OCI-LY7 (cell line): ENCODE data around the gene CDKN1A. TPM values are rescaled to one million over a fixed set of nuclear protein-coding genes. Genes with fewer than 3 reads are reported as not detected.

Source experiments
- BruUV-seq: library from RNA; stranded (reverse); fragments of 400-500 nt; replicated peaks from 2 replicates; lab custom pipeline; 2021; lab: Mats Ljungman, UMichigan
- CTCF ChIA-PET: fragments of 300-600 bp; sonication (Branson Sonifier 250); formaldehyde crosslinking; loops from one replicate; lab custom pipeline; 2022; ENCODE audit warnings: antibody characterized with exemption; ENCODE audit not compliant: unreplicated experiment; lab: Charles Lee
- POLR2A ChIA-PET: fragments of 300-600 bp; sonication (Branson Sonifier 250); formaldehyde crosslinking; loops from one replicate; lab custom pipeline; 2022; ENCODE audit warnings: antibody characterized with exemption; lab: Charles Lee
- DNase-seq: peaks from one replicate; pipeline ENCODE4 v3.0.0-alpha.2; 2015; ENCODE audit warnings: low spot score
- H2AFZ ChIP-seq: fragments of 200-600 bp; sonication (generic), shearing (Covaris generic); 2 replicates; pipeline ENCODE4 v1.6.1; 2014; ENCODE audit warnings: mild to moderate bottlenecking, antibody characterized with exemption, low read length, moderate library complexity
- H3K27ac ChIP-seq: fragments of 200-600 bp; sonication (generic); 2 replicates; pipeline ENCODE4 v1.5.1; 2014; ENCODE audit warnings: mixed run types, low read depth, mild to moderate bottlenecking, moderate library complexity, low read length, inconsistent platforms; ENCODE audit not compliant: poor library complexity, severe bottlenecking
- H3K36me3 ChIP-seq: fragments of 200-600 bp; sonication (generic); 2 replicates; pipeline ENCODE4 v1.6.1; 2014; ENCODE audit warnings: mild to moderate bottlenecking, antibody characterized with exemption, low read length, moderate library complexity, mixed read lengths; ENCODE audit not compliant: insufficient read depth
- H3K4me1 ChIP-seq: fragments of 200-600 bp; sonication (generic); 2 replicates; pipeline ENCODE4 v1.5.1; 2014; ENCODE audit warnings: mild to moderate bottlenecking, low read length; ENCODE audit not compliant: insufficient read depth, poor library complexity, severe bottlenecking
- H3K4me2 ChIP-seq: fragments of 200-600 bp; sonication (generic); 2 replicates; pipeline ENCODE4 v1.6.1; 2014; ENCODE audit warnings: mild to moderate bottlenecking, low read length
- H3K4me3 ChIP-seq: fragments of 200-600 bp; sonication (generic); 2 replicates; pipeline ENCODE4 v1.5.1; 2014; ENCODE audit warnings: mild to moderate bottlenecking, low read depth, low read length; ENCODE audit not compliant: poor library complexity, severe bottlenecking
- H3K79me2 ChIP-seq: fragments of 200-600 bp; sonication (generic); 2 replicates; pipeline ENCODE4 v1.6.1; 2016; ENCODE audit warnings: low read depth, mild to moderate bottlenecking, low read length, moderate library complexity, mixed read lengths; ENCODE audit not compliant: insufficient read depth
- H3K9me2 ChIP-seq: fragments of 200-600 bp; sonication (generic); 2 replicates; pipeline ENCODE4 v1.6.1; 2016; ENCODE audit warnings: mild to moderate bottlenecking, low read length, mixed read lengths; ENCODE audit not compliant: insufficient read depth
- H3K9me3 ChIP-seq: fragments of 200-600 bp; sonication (generic); 2 replicates; pipeline ENCODE4 v1.6.1; 2014; ENCODE audit warnings: mild to moderate bottlenecking, mixed run types, low read length, mixed read lengths
- H4K20me1 ChIP-seq: fragments of 200-600 bp; sonication (generic); 2 replicates; pipeline ENCODE4 v1.6.1; 2014; ENCODE audit warnings: mild to moderate bottlenecking, antibody characterized with exemption, low read length, moderate library complexity, mixed read lengths; ENCODE audit not compliant: insufficient read depth
- CTCF ChIP-seq: fragments of 200-600 bp; sonication (generic); conservative IDR thresholded peaks from 2 replicates; pipeline ENCODE4 v1.5.1; 2014; ENCODE audit warnings: mild to moderate bottlenecking, antibody characterized with exemption, low read length, moderate library complexity, mixed read lengths
- EZH2phosphoT487 ChIP-seq: fragments of 200-600 bp; sonication (generic); IDR thresholded peaks from 2 replicates; pipeline ENCODE4 v1.6.1; 2018; ENCODE audit warnings: low read depth, borderline replicate concordance, mild to moderate bottlenecking, mixed run types, antibody characterized with exemption, low read length, moderate library complexity, mixed read lengths
- intact Hi-C: fragments of 100-400 bp; cut with micrococcal nuclease; formaldehyde crosslinking; loops from one replicate; pipeline ENCODE4 v1.10.0; 2022; ENCODE audit not compliant: unreplicated experiment
- total RNA-seq, 2 experiments: library from RNA; depleted of rRNA in 1 of 2; stranded (reverse); fragments of >200 nt in 1 of 2; shearing (Covaris generic) in 1 of 2; gene quantifications; 2 replicates each; pipeline ENCODE4 v1.2.3, GENCODE V29; 2014 to 2022

Gene CDKN1A
- total RNA-seq, 2 experiments from 2014 or later: 0.13 to 1.3 TPM

GRCh38 chr6:36642913-36643817 lies 35.3 kb upstream of the CDKN1A start:
- TF ChIP-seq EZH2phosphoT487: no peak
- TF ChIP-seq CTCF: no peak
- no peaks in the 10 kb centered on the region for H3K79me2 ChIP-seq
- H3K27ac ChIP-seq: no peak overlapping the region
- no peak overlapping the region for H3K4me2 ChIP-seq
- H3K9me2 ChIP-seq: no peaks in the 10 kb centered on the region
- no peaks in the 10 kb centered on the region for H4K20me1 ChIP-seq
- H3K4me3 ChIP-seq: no peak overlapping the region
- H3K4me1 ChIP-seq: peaks cover 18% of the 10 kb centered on the region
- DNase-seq: no peak
- ChIA-PET CTCF (no interaction called here), POLR2A (no interaction called here)
- no TSS peak for BruUV-seq
- H3K36me3 ChIP-seq: no peaks in the 10 kb centered on the region
- H2AFZ ChIP-seq: no peak overlapping the region
- H3K9me3 ChIP-seq: no peaks in the 10 kb centered on the region
- intact Hi-C loops: no loop called here

GRCh38 chr6:36643977-36644376 lies 34.5 kb upstream of the CDKN1A start:
- H2AFZ ChIP-seq: no peak overlapping the region
- no peaks in the 10 kb centered on the region for H3K9me3 ChIP-seq
- no peak overlapping the region for H3K4me3 ChIP-seq
- no TSS peak for BruUV-seq
- ChIA-PET CTCF (no interaction called here), POLR2A (interaction anchor here (1.3 kb wide), 1 partner anchor 21 kb away, joined by 3 read pairs; no protein-coding TSS in a partner anchor)
- H4K20me1 ChIP-seq: no peaks in the 10 kb centered on the region
- H3K27ac ChIP-seq: no peak overlapping the region
- H3K36me3 ChIP-seq: no peaks in the 10 kb centered on the region
- TF ChIP-seq CTCF: no peak
- no peak for TF ChIP-seq EZH2phosphoT487
- H3K4me2 ChIP-seq: no peak overlapping the region
- intact Hi-C loops: no loop called here
- DNase-seq: no peak
- H3K4me1 ChIP-seq: peaks cover 20% of the 10 kb centered on the region
- H3K79me2 ChIP-seq: no peaks in the 10 kb centered on the region
- H3K9me2 ChIP-seq: no peaks in the 10 kb centered on the region

- TF ChIP-seq EZH2phosphoT487 (no peak), CTCF (no peak)
- H3K4me2 ChIP-seq: no peak overlapping the region
- CTCF ChIA-PET: no interaction called here
- no peaks in the 10 kb centered on the region for H3K9me2 ChIP-seq
- BruUV-seq: no TSS peak
- H3K79me2 ChIP-seq: no peaks in the 10 kb centered on the region
- H3K4me3 ChIP-seq: no peak overlapping the region
- H3K9me3 ChIP-seq: no peaks in the 10 kb centered on the region
- no peak for DNase-seq
- peaks cover 44% of the 10 kb centered on the region for H3K4me1 ChIP-seq
- POLR2A ChIA-PET: interaction anchor here (6.7 kb wide), 1 partner anchor 16 kb away, joined by 55 read pairs; no protein-coding TSS in a partner anchor
- no peak overlapping the region for H2AFZ ChIP-seq
- H3K36me3 ChIP-seq: no peaks in the 10 kb centered on the region
- intact Hi-C loops: no loop called here
- no peaks in the 10 kb centered on the region for H4K20me1 ChIP-seq
- no peak overlapping the region for H3K27ac ChIP-seq
These were observed 29.4 kb upstream of the CDKN1A start for GRCh38 chr6:36649086-36649485.
